IMR-90 (cell line): ENCODE measurements around the gene UGT1A4. TPM values are rescaled to one million over a fixed set of nuclear protein-coding genes. Genes with fewer than 3 reads are reported as not detected.

Source experiments
- ATAC-seq: fragments of 200-7000 bp; cut with Tn5 transposase; 2 replicates; pipeline ENCODE4 v1.9.1; 2020; ENCODE audit warnings: low read depth, mild to moderate bottlenecking, moderate library complexity
- BruUV-seq: library from RNA; stranded (reverse); fragments of 400-500 nt; replicated peaks from 2 replicates; lab custom pipeline; 2021; lab: Mats Ljungman, UMichigan
- CTCF ChIA-PET: fragments of 300-600 bp; formaldehyde crosslinking; extraction: SDS; loops from one replicate; lab custom pipeline; 2021; ENCODE audit warnings: antibody characterized with exemption; lab: Yijun Ruan, JAX
- POLR2A ChIA-PET: fragments of 300-600 bp; sonication (Branson Sonifier 250); formaldehyde crosslinking; loops from one replicate; lab custom pipeline; 2022; ENCODE audit warnings: antibody characterized with exemption; ENCODE audit not compliant: unreplicated experiment; lab: Charles Lee
- DNase-seq: peaks from one replicate; pipeline ENCODE4 v3.0.0; 2013
- H2AFZ ChIP-seq: replicated peaks from 2 replicates; pipeline ENCODE3; 2013; ENCODE audit warnings: low read length, mild to moderate bottlenecking; ENCODE audit not compliant: poor library complexity
- H2AK5ac ChIP-seq: 2 replicates; pipeline ENCODE4 v1.6.1; 2013; ENCODE audit warnings: low read depth, low read length, inconsistent platforms
- H2AK9ac ChIP-seq: replicated peaks from 2 replicates; pipeline ENCODE3; 2013; ENCODE audit warnings: mild to moderate bottlenecking, low read depth, low read length, moderate library complexity; ENCODE audit not compliant: poor library complexity
- H2BK120ac ChIP-seq: 2 replicates; pipeline ENCODE4 v1.6.1; 2013; ENCODE audit warnings: low read depth, low read length, inconsistent platforms
- H2BK15ac ChIP-seq: 3 replicates; pipeline ENCODE4 v1.6.1; 2013; ENCODE audit warnings: low read depth, low read length, inconsistent platforms
- H2BK20ac ChIP-seq: 2 replicates; pipeline ENCODE4 v1.6.1; 2013; ENCODE audit warnings: low read depth, mild to moderate bottlenecking, inconsistent platforms, low read length, moderate library complexity
- H2BK5ac ChIP-seq: 2 replicates; pipeline ENCODE4 v1.6.1; 2013; ENCODE audit warnings: mild to moderate bottlenecking, low read depth, low read length, inconsistent platforms; ENCODE audit not compliant: poor library complexity, severe bottlenecking
- H3K14ac ChIP-seq: replicated peaks from 2 replicates; pipeline ENCODE4 v1.6.1; 2013; ENCODE audit warnings: low read depth, low read length, inconsistent platforms
- H3K18ac ChIP-seq: 2 replicates; pipeline ENCODE4 v1.6.1; 2013; ENCODE audit warnings: low read depth, low read length, control low read depth
- H3K23ac ChIP-seq: 2 replicates; pipeline ENCODE4 v1.6.1; 2013; ENCODE audit warnings: low read depth, low read length, inconsistent platforms
- H3K27ac ChIP-seq: 2 replicates; pipeline ENCODE4 v1.5.1; 2013; ENCODE audit warnings: mild to moderate bottlenecking, control low read depth, low read length; ENCODE audit not compliant: insufficient read depth
- H3K27me3 ChIP-seq: 2 replicates; pipeline ENCODE4 v1.6.1; 2013; ENCODE audit warnings: low read length; ENCODE audit not compliant: control insufficient read depth, insufficient read depth
- H3K36me3 ChIP-seq: 2 replicates; pipeline ENCODE4 v1.6.1; 2013; ENCODE audit warnings: low read length, mixed read lengths; ENCODE audit not compliant: control insufficient read depth, insufficient read depth
- H3K4ac ChIP-seq: 2 replicates; pipeline ENCODE4 v1.6.1; 2013; ENCODE audit warnings: low read depth, low read length, inconsistent platforms
- H3K4me1 ChIP-seq: 2 replicates; pipeline ENCODE4 v1.6.1; 2013; ENCODE audit warnings: low read length, mixed read lengths; ENCODE audit not compliant: control insufficient read depth, insufficient read depth
- H3K4me2 ChIP-seq: 2 replicates; pipeline ENCODE4 v1.6.1; 2013; ENCODE audit warnings: low read depth, mild to moderate bottlenecking, control low read depth, low read length, moderate library complexity
- H3K4me3 ChIP-seq: 2 replicates; pipeline ENCODE4 v1.5.1; 2013; ENCODE audit warnings: low read depth, mild to moderate bottlenecking, control low read depth, low read length, moderate library complexity; ENCODE audit not compliant: insufficient read depth
- H3K56ac ChIP-seq: 2 replicates; pipeline ENCODE4 v1.6.1; 2013; ENCODE audit warnings: low read length, inconsistent platforms; ENCODE audit not compliant: insufficient read depth; ENCODE audit errors: extremely low read depth
- H3K79me1 ChIP-seq, 2 experiments: 2 replicates each; pipeline ENCODE4 v1.6.1; 2013; ENCODE audit warnings: low read length in 2 of 2, inconsistent platforms in 1 of 2, low read depth in 1 of 2
- H3K9ac ChIP-seq: 2 replicates; pipeline ENCODE4 v1.6.1; 2013; ENCODE audit warnings: low read depth, low read length, control low read depth
- H3K9me1 ChIP-seq: 2 replicates; pipeline ENCODE4 v1.6.1; 2013; ENCODE audit warnings: low read length, inconsistent platforms; ENCODE audit not compliant: insufficient read depth
- H3K9me3 ChIP-seq: 2 replicates; pipeline ENCODE4 v1.6.1; 2013; ENCODE audit warnings: low read length; ENCODE audit not compliant: control insufficient read depth, insufficient read depth
- H4K20me1 ChIP-seq: 2 replicates; pipeline ENCODE4 v1.6.1; 2013; ENCODE audit warnings: low read length, inconsistent platforms; ENCODE audit not compliant: insufficient read depth
- H4K5ac ChIP-seq: 2 replicates; pipeline ENCODE4 v1.6.1; 2013; ENCODE audit warnings: mild to moderate bottlenecking, low read depth, low read length, control low read depth
- H4K8ac ChIP-seq, 2 experiments: 2 replicates each; pipeline ENCODE4 v1.6.1; 2013; ENCODE audit warnings: low read depth in 2 of 2, low read length in 2 of 2, control low read depth in 1 of 2, inconsistent platforms in 1 of 2
- H4K91ac ChIP-seq: 2 replicates; pipeline ENCODE4 v1.6.1; 2013; ENCODE audit warnings: low read depth, low read length, inconsistent platforms; ENCODE audit not compliant: insufficient read depth
- BHLHE40 ChIP-seq: fragments of 150-350 bp; IDR thresholded peaks from 2 replicates; pipeline ENCODE4 v1.6.1; 2016; ENCODE audit warnings: mild to moderate bottlenecking, low read depth, low read length
- MAZ ChIP-seq: IDR thresholded peaks from 2 replicates; pipeline ENCODE4 v1.6.1; 2012; ENCODE audit warnings: low read depth, mild to moderate bottlenecking, low read length, improper control_type of control experiment, moderate library complexity, borderline replicate concordance
- NFE2L2 ChIP-seq: fragments of 150-350 bp; IDR thresholded peaks from 2 replicates; pipeline ENCODE4 v1.6.1; 2016; ENCODE audit warnings: low read depth, mild to moderate bottlenecking, low read length
- POLR2A ChIP-seq: IDR thresholded peaks from 2 replicates; pipeline ENCODE4 v1.6.1; 2012; ENCODE audit warnings: mild to moderate bottlenecking, low read depth, low read length
- RCOR1 ChIP-seq: IDR thresholded peaks from 2 replicates; pipeline ENCODE4 v1.6.1; 2012; ENCODE audit warnings: mild to moderate bottlenecking, low read length, improper control_type of control experiment; ENCODE audit not compliant: insufficient replicate concordance
- RFX5 ChIP-seq: IDR thresholded peaks from 2 replicates; pipeline ENCODE4 v1.8.0; 2012; ENCODE audit warnings: low read depth, mild to moderate bottlenecking, low read length, moderate library complexity
- SMC3 ChIP-seq: fragments of 150-350 bp; IDR thresholded peaks from 2 replicates; pipeline ENCODE4 v1.6.1; 2016; ENCODE audit warnings: low read depth, mild to moderate bottlenecking, antibody characterized with exemption, low read length, moderate library complexity
- WGBS, 2 experiments: methylation state at CpG; one replicate each; pipeline versions ENCODE4 v1.1.5 to v1.1.7; 2013; ENCODE audit warnings: missing lambda C conversion rate in 2 of 2; ENCODE audit not compliant: insufficient read length in 1 of 2; ENCODE audit errors: extremely low coverage in 2 of 2; 5-methylcytosine and 5-hydroxymethylcytosine counted together
- dilution Hi-C: fragments of 300-500 bp; cut with HindIII; formaldehyde crosslinking; loops from one replicate; pipeline ENCODE4 v1.14.3; 2018; ENCODE audit warnings: low sequenced_read_pairs; ENCODE audit not compliant: unreplicated experiment
- in situ Hi-C: fragments of 300-500 bp; cut with MboI; formaldehyde crosslinking; loops from 3 replicates; pipeline ENCODE4 v1.14.3; 2019; ENCODE audit warnings: low sequenced_read_pairs, inconsistent platforms, mixed read lengths
- intact Hi-C: fragments of 100-400 bp; cut with micrococcal nuclease; formaldehyde crosslinking; loops from 2 replicates; pipeline ENCODE4 v1.10.0; 2022
- polyA plus RNA-seq, 3 experiments: library from polyadenylated mRNA; depleted of rRNA; stranded (reverse); fragments of >200 nt; gene quantifications; 2 replicates each; pipeline ENCODE4 v1.2.3, GENCODE V29; 2012; ENCODE audit warnings: low replicate concordance in 1 of 3
- total RNA-seq: library from RNA; depleted of rRNA; stranded (reverse); fragments of >200 nt; gene quantifications from 2 replicates; pipeline ENCODE4 v1.2.3, GENCODE V29; 2012
- TF ChIP-seq, protein P1 (sequence below): fragments of 150-350 bp; IDR thresholded peaks from 2 replicates; pipeline ENCODE4 v1.6.1; 2017; ENCODE audit warnings: mild to moderate bottlenecking, antibody characterized with exemption, low read length, low read depth
- TF ChIP-seq, protein P2 (sequence below): conservative IDR thresholded peaks from 2 replicates; pipeline ENCODE4 v1.5.1; 2012; ENCODE audit warnings: mild to moderate bottlenecking, low read depth, low read length, improper control_type of control experiment
- TF ChIP-seq, protein P3 (sequence below): fragments of 150-350 bp; IDR thresholded peaks from 2 replicates; pipeline ENCODE4 v1.6.1; 2016; ENCODE audit warnings: low read depth, mild to moderate bottlenecking, low read length, moderate library complexity, borderline replicate concordance

UGT1A4 gene
- total and polyA plus RNA-seq, 2 of the 4 experiments (the other 2 are of a cell fraction): not detected

DNA sequence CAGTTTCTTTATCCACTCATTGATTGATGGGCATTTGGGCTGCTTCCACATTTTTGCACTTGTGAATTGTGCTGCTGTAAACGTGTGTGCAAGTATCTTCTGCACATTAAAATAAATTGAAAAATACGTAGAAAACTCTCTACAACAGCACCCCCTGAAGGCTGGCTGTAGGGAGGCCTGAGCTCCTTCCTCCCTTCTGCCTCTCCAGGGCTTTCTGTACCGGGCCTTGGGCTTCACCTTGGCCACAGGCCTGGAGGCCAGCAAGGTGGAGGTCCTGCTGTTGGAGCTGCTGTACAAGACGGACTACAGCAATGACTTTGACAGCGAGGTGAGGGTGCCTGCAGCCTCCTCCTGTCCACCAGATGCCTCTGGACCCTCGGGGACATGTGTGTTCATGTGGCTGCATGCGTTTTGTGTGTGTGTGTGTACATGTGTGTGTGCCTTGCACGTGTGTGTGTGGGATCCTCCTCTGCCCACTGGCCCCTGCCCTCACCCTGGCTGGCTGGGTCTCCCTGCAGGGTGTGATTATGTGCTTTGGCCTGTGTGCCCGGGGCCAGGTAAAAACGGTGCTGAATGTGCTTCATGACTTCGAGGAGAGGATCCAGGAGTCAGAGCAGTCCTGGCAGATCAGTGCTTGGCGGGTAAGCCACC lies 88.8 kb downstream of the UGT1A4 start:
- H2BK120ac ChIP-seq: no peak overlapping the region
- CTCF ChIA-PET: no interaction called here
- in situ Hi-C loops: no loop called here
- no peaks in the 10 kb centered on the region for H4K20me1 ChIP-seq
- H2BK5ac ChIP-seq: no peak overlapping the region
- dilution Hi-C loops: no loop called here
- H3K14ac ChIP-seq: no peak overlapping the region
- intact Hi-C loops: no loop called here
- ATAC-seq: no peak
- H2BK20ac ChIP-seq: no peak overlapping the region
- no peak overlapping the region for H4K91ac ChIP-seq
- no peak overlapping the region for H3K56ac ChIP-seq
- TF ChIP-seq NFE2L2 (no peak), POLR2A (no peak), MAZ (no peak), RFX5 (no peak), BHLHE40 (no peak), RCOR1 (no peak), SMC3 (no peak)
- TF ChIP-seq, protein P1, sequence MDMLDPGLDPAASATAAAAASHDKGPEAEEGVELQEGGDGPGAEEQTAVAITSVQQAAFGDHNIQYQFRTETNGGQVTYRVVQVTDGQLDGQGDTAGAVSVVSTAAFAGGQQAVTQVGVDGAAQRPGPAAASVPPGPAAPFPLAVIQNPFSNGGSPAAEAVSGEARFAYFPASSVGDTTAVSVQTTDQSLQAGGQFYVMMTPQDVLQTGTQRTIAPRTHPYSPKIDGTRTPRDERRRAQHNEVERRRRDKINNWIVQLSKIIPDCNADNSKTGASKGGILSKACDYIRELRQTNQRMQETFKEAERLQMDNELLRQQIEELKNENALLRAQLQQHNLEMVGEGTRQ: no peak
- TF ChIP-seq, protein P2, sequence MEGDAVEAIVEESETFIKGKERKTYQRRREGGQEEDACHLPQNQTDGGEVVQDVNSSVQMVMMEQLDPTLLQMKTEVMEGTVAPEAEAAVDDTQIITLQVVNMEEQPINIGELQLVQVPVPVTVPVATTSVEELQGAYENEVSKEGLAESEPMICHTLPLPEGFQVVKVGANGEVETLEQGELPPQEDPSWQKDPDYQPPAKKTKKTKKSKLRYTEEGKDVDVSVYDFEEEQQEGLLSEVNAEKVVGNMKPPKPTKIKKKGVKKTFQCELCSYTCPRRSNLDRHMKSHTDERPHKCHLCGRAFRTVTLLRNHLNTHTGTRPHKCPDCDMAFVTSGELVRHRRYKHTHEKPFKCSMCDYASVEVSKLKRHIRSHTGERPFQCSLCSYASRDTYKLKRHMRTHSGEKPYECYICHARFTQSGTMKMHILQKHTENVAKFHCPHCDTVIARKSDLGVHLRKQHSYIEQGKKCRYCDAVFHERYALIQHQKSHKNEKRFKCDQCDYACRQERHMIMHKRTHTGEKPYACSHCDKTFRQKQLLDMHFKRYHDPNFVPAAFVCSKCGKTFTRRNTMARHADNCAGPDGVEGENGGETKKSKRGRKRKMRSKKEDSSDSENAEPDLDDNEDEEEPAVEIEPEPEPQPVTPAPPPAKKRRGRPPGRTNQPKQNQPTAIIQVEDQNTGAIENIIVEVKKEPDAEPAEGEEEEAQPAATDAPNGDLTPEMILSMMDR: no peak
- TF ChIP-seq, protein P3, sequence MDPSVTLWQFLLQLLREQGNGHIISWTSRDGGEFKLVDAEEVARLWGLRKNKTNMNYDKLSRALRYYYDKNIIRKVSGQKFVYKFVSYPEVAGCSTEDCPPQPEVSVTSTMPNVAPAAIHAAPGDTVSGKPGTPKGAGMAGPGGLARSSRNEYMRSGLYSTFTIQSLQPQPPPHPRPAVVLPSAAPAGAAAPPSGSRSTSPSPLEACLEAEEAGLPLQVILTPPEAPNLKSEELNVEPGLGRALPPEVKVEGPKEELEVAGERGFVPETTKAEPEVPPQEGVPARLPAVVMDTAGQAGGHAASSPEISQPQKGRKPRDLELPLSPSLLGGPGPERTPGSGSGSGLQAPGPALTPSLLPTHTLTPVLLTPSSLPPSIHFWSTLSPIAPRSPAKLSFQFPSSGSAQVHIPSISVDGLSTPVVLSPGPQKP: no peak
- no peak overlapping the region for H3K4me2 ChIP-seq
- WGBS, 2 experiments: 35% methylated on average over 2 of the region's 12 CpGs; no CpG with 5 or more reads in 1 of the 2 experiments
- no peak overlapping the region for H2AFZ ChIP-seq
- H4K8ac ChIP-seq: no peak overlapping the region
- H2AK9ac ChIP-seq: no peak overlapping the region
- BruUV-seq: no TSS peak
- POLR2A ChIA-PET: no interaction called here
- H3K27me3 ChIP-seq: peaks cover 44% of the 10 kb centered on the region
- H2BK15ac ChIP-seq: no peak overlapping the region
- H3K9me1 ChIP-seq: no peaks in the 10 kb centered on the region
- H3K36me3 ChIP-seq: no peaks in the 10 kb centered on the region
- H4K5ac ChIP-seq: no peak overlapping the region
- no peak overlapping the region for H3K27ac ChIP-seq
- no peak for DNase-seq
- H3K4me1 ChIP-seq: no peaks in the 10 kb centered on the region
- H3K23ac ChIP-seq: no peak overlapping the region
- H3K4me3 ChIP-seq: no peak overlapping the region
- H3K18ac ChIP-seq: no peak overlapping the region
- no peaks in the 10 kb centered on the region for H3K9me3 ChIP-seq
- no peak overlapping the region for H3K4ac ChIP-seq
- H3K79me1 ChIP-seq: no peaks in the 10 kb centered on the region
- no peak overlapping the region for H3K9ac ChIP-seq
- no peak overlapping the region for H2AK5ac ChIP-seq
